Parathyroid adenoma (tissue), 2 donors: ENCODE results near the gene TTC1.

Experiments used
- H2AFZ ChIP-seq: fragments of 300-600 bp; sonication (generic); one replicate; pipeline ENCODE4 v1.7.0; 2017; ENCODE audit warnings: antibody characterized with exemption, mild to moderate bottlenecking
- H3K27ac ChIP-seq: fragments of 300-600 bp; sonication (generic); one replicate; pipeline ENCODE4 v1.7.0; 2017
- H3K27me3 ChIP-seq: fragments of 300-600 bp; sonication (generic); one replicate; pipeline ENCODE4 v1.7.0; 2017; ENCODE audit warnings: low read length; ENCODE audit not compliant: control insufficient read depth, insufficient read depth
- H3K36me3 ChIP-seq: fragments of 300-600 bp; sonication (generic); one replicate; pipeline ENCODE4 v1.7.0; 2017; ENCODE audit warnings: low read length; ENCODE audit not compliant: control insufficient read depth, insufficient read depth
- H3K4me1 ChIP-seq: fragments of 300-600 bp; sonication (generic); one replicate; pipeline ENCODE4 v1.7.0; 2017; ENCODE audit warnings: control low read depth
- H3K4me2 ChIP-seq: fragments of 300-600 bp; sonication (generic); one replicate; pipeline ENCODE4 v1.7.0; 2017; ENCODE audit warnings: low read length
- H3K4me3 ChIP-seq: fragments of 300-600 bp; sonication (generic); one replicate; pipeline ENCODE4 v1.7.0; 2017; ENCODE audit warnings: low read depth, low read length
- H3K79me2 ChIP-seq: fragments of 300-600 bp; sonication (generic); one replicate; pipeline ENCODE4 v1.7.0; 2017; ENCODE audit warnings: control low read depth
- H3K9ac ChIP-seq: fragments of 300-600 bp; sonication (generic); one replicate; pipeline ENCODE4 v1.7.0; 2017; ENCODE audit warnings: mild to moderate bottlenecking
- H3K9me3 ChIP-seq: fragments of 300-600 bp; sonication (generic); one replicate; pipeline ENCODE4 v1.7.0; 2017; ENCODE audit warnings: low read length; ENCODE audit not compliant: control insufficient read depth
- CTCF ChIP-seq: fragments of 300-600 bp; sonication (generic); IDR thresholded peaks from one replicate; pipeline ENCODE4 v1.7.0; 2017; ENCODE audit warnings: antibody characterized with exemption, mild to moderate bottlenecking
- donor health status: primary hyperparathyroidism.

TTC1 gene

GRCh38 chr5:160075073-160075472 lies 66.1 kb downstream of the TTC1 start:
- Histone ChIP-seq H2AFZ (no peak overlapping the region), H3K4me2 (no peak overlapping the region), H3K4me1 (peaks cover 5% of the 10 kb centered on the region), H3K27me3 (no peaks in the 10 kb centered on the region), H3K9me3 (no peaks in the 10 kb centered on the region), H3K36me3 (no peaks in the 10 kb centered on the region), H3K27ac (no peak overlapping the region), H3K4me3 (no peak overlapping the region), H3K79me2 (no peaks in the 10 kb centered on the region), H3K9ac (no peak overlapping the region)
- TF ChIP-seq CTCF, result no peak

DNA sequence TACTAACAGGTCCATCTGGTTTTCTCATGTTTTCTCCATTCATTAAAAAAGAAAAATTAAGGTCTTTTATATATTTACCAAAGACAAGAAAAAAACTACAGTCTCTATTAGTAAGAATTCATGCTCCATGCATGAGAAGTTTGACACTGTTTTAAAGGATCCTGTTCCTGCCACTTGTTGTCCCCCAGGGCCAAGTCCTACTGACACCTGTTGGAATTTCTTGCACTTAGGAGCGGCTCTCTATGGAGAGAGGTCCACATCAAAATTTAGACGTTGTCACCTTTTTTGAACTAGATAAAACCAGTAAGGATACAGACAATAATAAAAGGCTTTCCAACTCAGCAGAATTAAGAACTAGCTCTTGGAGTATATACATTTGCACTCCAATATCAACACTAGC lies 68.1 kb downstream of the TTC1 start:
- Histone ChIP-seq H3K27ac (no peak overlapping the region), H3K36me3 (no peaks in the 10 kb centered on the region), H3K27me3 (no peaks in the 10 kb centered on the region), H2AFZ (no peak overlapping the region), H3K4me2 (no peak overlapping the region), H3K4me1 (peaks cover 1% of the 10 kb centered on the region), H3K9me3 (no peaks in the 10 kb centered on the region), H3K79me2 (no peaks in the 10 kb centered on the region), H3K9ac (no peak overlapping the region), H3K4me3 (no peak overlapping the region)
- no peak for TF ChIP-seq CTCF

DNA sequence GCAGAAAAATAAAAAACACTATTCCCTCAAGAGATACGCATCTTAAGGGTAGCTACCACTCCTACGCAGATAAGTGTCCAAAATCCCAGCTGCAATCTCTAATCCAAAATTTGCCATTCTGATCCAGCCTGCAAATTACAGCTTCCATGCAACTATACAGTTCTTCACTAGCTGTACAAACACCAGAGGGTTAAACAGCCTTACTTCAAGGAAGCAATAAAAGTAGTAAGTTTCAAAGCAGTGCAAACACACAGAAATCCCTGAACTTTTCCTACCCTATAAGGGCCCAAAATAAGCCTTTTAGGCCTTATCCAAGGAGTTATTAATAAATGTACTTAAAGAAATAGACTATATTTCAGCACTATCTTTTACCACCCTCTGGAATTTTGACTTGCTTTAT lies 70.8 kb downstream of the TTC1 start:
- H3K27ac ChIP-seq, result no peak overlapping the region
- H3K4me2 ChIP-seq, result no peak overlapping the region
- no peaks in the 10 kb centered on the region for H3K36me3 ChIP-seq
- H3K9ac ChIP-seq, result no peak overlapping the region
- no peaks in the 10 kb centered on the region for H3K27me3 ChIP-seq
- H3K4me1 ChIP-seq, result no peaks in the 10 kb centered on the region
- no peak overlapping the region for H3K4me3 ChIP-seq
- no peak overlapping the region for H2AFZ ChIP-seq
- no peaks in the 10 kb centered on the region for H3K9me3 ChIP-seq
- no peaks in the 10 kb centered on the region for H3K79me2 ChIP-seq
- TF ChIP-seq CTCF, result no peak

GRCh38 chr5:160081495-160081894 lies 72.6 kb downstream of the TTC1 start:
- H3K4me3 ChIP-seq, result no peak overlapping the region
- H3K36me3 ChIP-seq, result no peaks in the 10 kb centered on the region
- no peaks in the 10 kb centered on the region for H3K4me1 ChIP-seq
- no peaks in the 10 kb centered on the region for H3K27me3 ChIP-seq
- TF ChIP-seq CTCF, result no peak
- no peak overlapping the region for H3K27ac ChIP-seq
- H3K9me3 ChIP-seq, result no peaks in the 10 kb centered on the region
- H3K79me2 ChIP-seq, result no peaks in the 10 kb centered on the region
- H3K4me2 ChIP-seq, result no peak overlapping the region
- no peak overlapping the region for H3K9ac ChIP-seq
- no peak overlapping the region for H2AFZ ChIP-seq

- no peaks in the 10 kb centered on the region for H3K4me1 ChIP-seq
- no peak overlapping the region for H3K4me3 ChIP-seq
- H3K27me3 ChIP-seq, result no peaks in the 10 kb centered on the region
- no peaks in the 10 kb centered on the region for H3K9me3 ChIP-seq
- H3K79me2 ChIP-seq, result no peaks in the 10 kb centered on the region
- no peak overlapping the region for H3K27ac ChIP-seq
- no peak overlapping the region for H3K4me2 ChIP-seq
- no peaks in the 10 kb centered on the region for H3K36me3 ChIP-seq
- H2AFZ ChIP-seq, result no peak overlapping the region
- no peak for TF ChIP-seq CTCF
- no peak overlapping the region for H3K9ac ChIP-seq
These were observed 73.9 kb downstream of the TTC1 start for GRCh38 chr5:160082614-160083500.
